GM19455 (cell line): ENCODE results near the gene PRSS27.
"Not testable (repeated sequence)": the region's sequence is repeated elsewhere in the genome, so short reads cannot be mapped to it uniquely, and the experiment has no call there.

Source experiments
- ATAC-seq: cut with Tn5 transposase; IDR thresholded peaks from one replicate; pipeline ENCODE4 v1.9.1; 2021; ENCODE audit not compliant: unreplicated experiment

PRSS27 gene

GRCh38 chr16:2678206-2678965, 41.6 kb downstream of the PRSS27 start:
- not testable (repeated sequence) for ATAC-seq

- not testable (repeated sequence) for ATAC-seq
Measured at GRCh38 chr16:2676937-2677336, 43.1 kb downstream of the PRSS27 start.

GRCh38 chr16:2675714-2676113, 44.3 kb downstream of the PRSS27 start:
- ATAC-seq, result no peak

- ATAC-seq, result no peak
Measured at GRCh38 chr16:2675021-2675420, 45.0 kb downstream of the PRSS27 start.

GRCh38 chr16:2673066-2673999, 46.7 kb downstream of the PRSS27 start:
- peak; percentile 76 for ATAC-seq

GRCh38 chr16:2671741-2672140, 48.3 kb downstream of the PRSS27 start:
- ATAC-seq, result no peak

- not testable (repeated sequence) for ATAC-seq
Measured at GRCh38 chr16:2671193-2671592, 48.8 kb downstream of the PRSS27 start.

GRCh38 chr16:2670017-2670416, 50.0 kb downstream of the PRSS27 start:
- not testable (repeated sequence) for ATAC-seq

GRCh38 chr16:2669587-2669986, 50.4 kb downstream of the PRSS27 start:
- ATAC-seq, result not testable (repeated sequence)

GRCh38 chr16:2666671-2667070, 53.4 kb downstream of the PRSS27 start:
- ATAC-seq, result not testable (repeated sequence)

- no peak for ATAC-seq
Measured at GRCh38 chr16:2664574-2664982, 55.4 kb downstream of the PRSS27 start.

GRCh38 chr16:2663553-2664546, 56.2 kb downstream of the PRSS27 start:
- ATAC-seq, result no peak
